Measurements from ENCODE around the gene FYN.

The FYN gene

DNA sequence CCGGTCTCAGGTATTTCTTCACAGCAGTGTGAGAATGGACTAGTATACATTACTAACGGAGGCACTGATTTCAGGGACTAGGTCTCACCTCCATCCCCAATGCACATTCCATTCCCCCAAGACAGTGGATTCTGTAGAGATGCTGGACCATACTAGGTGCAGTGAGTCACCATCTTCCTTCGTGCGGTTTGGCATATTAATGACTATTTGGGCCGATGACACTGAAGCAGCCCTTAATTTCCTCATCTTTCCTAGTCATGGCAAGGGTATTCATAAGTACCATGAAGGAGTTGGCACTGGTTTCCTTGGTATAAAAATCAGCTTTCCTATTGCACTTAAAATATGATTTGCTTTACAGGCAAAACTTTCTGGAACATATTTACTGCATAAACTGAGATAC is 146.2 kb downstream of the FYN start:
- no peak for DNase-seq (ENCODE audit: low read depth in 2 of 2)

DNA sequence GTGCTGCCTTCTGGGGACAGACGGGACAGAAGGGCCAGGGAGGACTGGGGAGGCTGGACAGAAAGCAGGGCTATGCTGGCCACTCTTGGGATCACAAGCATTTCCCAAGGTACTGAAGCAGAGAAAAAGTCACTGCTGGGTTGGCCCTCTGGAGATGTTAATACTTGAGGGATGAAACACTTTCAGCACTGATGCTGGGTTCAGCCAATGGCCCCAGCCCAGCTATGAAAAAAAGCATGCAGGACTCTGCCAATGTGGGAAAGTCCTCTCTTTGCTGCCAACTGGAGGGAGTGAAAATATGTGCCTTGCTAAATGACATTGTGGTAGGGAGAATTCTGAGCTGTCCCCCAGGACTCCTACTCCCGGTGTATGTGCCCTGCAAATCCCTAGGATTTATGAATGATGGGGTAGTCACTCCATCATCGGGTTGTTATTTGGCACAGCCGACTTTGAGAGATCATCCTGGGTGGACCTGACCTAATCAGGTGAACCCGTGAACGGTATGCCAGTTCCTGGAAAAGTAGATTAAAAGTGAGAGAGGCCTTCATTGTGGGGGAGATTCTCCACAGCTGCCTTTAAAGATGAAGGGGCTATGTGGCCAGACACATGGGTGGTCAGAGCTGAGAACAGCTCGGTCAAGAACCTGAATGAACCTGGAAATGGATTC is 147.7 kb downstream of the FYN start:
- no peak for DNase-seq (ENCODE audit: low read depth in 2 of 2)

DNA sequence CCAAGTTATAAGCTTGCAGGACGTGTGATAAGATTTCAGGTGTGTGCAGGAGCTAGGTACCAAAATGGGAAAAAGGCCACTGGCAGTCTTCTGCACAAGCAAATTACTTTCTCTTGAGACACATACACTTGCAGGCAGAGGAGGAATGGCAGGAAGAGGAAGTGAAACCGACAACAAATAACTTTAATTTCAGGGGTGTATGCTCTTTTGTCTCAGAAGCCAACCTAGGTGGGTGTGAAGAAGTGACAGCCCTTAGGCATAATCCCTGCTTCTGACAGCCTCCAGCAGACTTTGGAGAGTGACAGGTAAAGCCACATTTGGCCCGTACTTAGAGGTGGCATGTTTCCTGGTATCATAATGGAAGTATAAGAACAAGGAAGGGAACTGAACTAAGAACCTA is 148.7 kb downstream of the FYN start:
- no peak for DNase-seq (ENCODE audit: low read depth in 2 of 2)

DNA sequence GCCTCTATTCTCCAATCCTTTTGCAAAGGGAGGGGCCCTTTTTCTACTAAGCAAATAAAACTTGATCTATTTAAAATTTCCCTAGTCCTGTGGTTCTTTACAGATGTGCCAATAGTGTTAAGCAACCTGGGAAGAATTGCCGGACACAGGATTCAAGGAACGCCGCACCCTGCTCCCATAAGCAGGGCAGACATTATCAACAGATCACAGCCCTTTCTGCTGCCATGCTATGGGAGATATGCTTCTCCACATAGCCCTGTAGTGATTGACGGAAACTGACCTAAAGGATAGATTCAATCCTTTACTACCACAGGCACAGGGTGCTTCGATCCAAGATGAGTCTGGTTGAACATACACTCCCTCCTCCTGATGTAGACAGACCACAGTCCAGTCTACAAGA is 149.2 kb downstream of the FYN start:
- no peak for DNase-seq (ENCODE audit: low read depth in 2 of 2)

DNA sequence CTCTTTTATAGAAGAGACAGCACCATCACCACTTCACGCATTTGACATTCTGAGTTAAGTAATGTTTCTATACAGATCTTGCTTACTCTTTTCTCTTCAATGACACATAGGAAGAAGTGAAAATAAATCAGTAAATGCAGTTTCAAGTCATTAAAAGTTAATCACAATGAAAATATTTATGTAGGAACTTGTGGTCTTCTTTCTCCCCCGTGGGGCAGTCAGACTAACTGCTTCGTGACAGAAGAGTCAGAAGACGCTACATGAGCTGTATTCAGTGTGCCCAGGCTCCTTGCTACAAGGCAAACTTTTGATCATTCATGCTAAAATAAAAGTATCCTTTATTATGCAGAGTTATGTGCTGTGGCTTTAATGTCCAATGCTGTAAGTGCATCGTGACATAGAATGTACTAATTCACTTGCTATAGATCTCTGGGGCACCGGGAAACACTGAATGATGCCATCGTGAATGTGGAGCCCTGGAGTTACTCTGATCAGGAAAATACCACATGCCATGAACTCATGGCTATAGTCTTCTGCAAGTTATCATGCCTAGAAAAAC is 149.8 kb downstream of the FYN start:
- DNase-seq (ENCODE audit: low read depth in 2 of 2) = no peak

DNA sequence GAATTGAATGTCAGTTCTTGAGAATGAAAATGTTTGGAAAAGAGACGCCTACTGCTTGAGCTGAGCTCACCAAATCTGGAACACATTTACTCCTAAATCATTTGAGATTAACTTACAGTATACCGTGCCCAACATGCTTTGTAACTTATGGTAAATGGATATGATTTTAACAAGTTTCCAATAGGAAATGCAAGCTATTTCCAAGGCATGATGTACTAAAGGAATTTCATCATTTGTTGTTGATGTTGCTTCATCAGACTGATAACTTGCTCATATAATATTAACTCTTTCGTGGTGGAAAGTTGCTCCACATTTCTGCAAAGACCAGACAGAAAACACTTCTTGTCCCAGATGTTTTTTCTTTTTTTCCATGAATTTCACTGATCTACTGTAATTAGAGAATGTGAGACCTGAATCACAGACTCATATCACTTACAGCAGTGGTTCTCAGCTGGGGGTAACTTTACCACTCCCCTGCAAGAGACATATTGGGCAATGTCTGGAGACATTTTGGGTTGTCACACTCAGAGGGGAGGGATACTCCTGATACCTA is 151.0 kb downstream of the FYN start:
- no peak for DNase-seq (ENCODE audit: low read depth in 2 of 2)

DNA sequence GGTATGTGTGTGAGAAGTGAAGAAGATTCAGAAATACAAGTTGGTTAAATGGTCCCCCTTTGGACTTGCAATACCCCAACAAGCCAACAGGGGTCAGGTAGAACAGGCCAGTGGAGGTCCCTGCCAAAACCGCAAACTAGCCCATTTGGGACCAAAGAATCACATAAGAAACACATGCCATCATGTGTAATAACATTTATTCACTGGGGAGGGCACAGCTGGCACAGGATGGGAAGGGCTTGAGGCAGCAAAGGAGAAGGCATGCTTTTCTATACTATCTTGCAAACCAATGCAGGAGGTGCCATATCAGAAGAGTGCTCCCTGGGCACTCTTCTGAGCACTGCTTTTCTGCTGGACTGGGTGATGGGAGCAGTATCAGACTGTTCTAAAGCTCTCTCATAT is 151.5 kb downstream of the FYN start:
- peak; percentile 17 to 47 for DNase-seq (ENCODE audit: low read depth in 2 of 2)

DNA sequence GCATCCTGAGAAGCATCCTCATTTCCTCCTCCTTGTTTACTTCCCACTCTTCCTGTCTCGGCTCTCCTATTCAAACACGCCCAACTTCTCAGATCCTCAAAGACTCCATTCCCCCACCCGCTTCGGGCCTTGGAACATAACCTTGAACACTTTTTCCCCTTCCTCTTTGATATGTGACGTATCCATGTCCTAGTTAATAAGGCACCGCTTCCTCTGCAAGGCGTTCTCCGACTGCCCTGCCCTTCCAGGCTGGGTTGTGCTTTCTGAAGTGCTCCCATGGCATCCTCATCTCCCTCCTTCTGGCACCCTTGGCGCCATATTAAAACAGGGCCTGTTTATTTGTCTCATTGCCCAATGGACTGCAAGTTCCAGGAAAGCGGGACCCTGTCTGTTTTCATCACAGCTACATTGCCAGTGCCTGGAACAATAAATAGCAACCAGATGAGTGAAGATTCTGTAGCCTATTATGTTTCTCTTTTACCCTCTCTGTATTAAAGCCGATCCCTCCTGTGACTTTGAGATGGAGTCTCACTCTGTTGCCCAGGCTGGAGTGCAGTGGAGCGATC is 152.2 kb downstream of the FYN start:
- DNase-seq (ENCODE audit: low read depth in 2 of 2) = no peak

DNA sequence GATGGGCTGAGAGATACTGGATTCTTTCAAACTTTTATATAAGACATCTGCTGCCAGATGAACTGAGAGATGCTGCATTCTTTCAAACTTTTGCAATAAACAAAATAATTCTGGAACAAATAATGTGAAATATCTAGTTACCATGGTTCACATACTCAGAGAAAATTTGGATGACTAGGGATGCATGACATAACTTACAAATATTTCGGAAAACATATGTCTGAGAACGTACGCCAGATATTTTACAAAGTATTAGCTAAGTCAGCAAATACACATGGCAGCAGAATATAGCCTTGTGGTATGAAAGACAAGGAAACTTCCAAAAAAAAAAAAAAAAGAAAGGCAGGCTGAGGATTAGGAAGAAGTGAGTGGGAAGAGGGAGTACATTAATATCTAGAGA is 154.3 kb downstream of the FYN start:
- no peak for DNase-seq (ENCODE audit: low read depth in 2 of 2)

DNA sequence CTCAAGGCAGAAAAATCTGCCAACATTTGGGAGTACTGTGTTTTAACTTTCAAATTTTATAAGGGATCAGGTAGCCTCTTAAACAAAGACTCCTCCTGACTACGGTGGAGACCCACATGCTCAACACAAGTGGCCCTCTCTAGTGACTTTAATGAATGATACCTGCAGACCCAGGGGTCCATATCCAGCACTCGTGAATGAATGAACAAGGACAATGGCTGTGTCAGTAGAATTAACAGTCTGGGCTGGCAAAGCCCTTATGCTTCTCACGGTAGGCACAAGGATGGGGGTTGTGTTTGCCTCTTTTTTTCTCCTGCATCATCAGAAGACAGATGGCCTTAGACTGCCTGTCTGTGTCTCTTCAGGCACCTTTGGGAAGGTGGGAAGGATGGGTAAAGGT is 154.9 kb downstream of the FYN start:
- DNase-seq (ENCODE audit: low read depth in 2 of 2) = no peak

DNA sequence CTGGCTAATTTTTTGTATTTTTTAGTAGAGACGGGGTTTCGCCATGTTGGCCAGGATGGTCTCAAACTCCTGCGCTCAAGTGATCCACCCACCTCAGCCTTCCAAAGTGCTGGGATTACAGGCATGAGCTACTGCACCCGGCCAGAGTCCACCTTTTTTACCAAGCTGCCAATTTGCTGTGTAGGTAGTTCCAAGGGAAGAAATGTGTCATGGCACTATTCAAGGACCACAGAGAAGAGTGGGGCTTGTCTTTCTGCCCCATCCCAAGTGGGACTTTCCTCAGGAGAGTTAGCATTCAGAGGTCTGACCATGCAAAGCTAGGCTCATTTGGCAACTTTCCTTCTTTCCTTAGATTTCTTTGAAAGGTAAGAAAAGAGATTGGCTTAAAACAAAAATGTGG is 155.6 kb downstream of the FYN start:
- DNase-seq (ENCODE audit: low read depth in 2 of 2) = no peak

DNA sequence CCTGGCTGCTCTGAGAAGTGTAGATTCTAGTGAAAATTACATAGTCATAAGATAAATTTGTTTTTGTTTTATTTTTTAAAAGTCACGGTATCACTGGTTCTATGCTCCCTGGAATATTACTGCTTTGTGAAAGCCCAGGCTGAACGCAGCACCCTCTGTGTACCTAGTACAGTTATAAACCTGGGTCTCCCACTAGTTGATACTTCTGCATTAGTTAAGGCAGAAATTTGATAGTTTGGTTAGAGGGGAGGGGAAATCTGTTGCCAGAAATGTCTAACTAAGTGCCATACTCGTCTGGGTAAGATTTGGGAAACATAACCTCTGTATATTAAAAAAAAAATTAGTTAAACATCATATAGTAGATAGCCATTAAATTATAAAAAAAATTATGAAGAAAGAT is 156.9 kb downstream of the FYN start:
- no peak for DNase-seq (ENCODE audit: low read depth in 2 of 2)

DNA sequence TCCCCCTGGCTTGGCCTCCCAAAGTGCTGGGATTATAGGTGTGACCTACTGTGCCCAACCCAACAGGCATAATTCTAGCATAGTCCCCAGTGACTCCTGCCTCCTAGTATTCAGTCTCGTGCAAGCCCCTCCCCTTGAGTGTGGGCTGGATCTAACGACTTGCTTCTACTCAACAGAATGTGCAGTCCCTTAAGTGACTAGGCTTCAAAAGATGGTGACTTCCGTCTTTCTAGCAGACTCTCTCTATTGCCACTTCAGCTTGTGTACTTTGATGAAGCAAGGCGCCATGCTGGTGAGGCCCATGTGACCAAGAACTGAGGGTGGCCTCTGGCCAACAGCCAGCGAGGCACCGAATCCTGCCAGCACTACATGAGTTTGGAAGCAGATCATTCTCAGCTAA is 157.9 kb downstream of the FYN start:
- peak in 1 of 2 donors; percentile 13 for DNase-seq (ENCODE audit: low read depth in 2 of 2)

DNA sequence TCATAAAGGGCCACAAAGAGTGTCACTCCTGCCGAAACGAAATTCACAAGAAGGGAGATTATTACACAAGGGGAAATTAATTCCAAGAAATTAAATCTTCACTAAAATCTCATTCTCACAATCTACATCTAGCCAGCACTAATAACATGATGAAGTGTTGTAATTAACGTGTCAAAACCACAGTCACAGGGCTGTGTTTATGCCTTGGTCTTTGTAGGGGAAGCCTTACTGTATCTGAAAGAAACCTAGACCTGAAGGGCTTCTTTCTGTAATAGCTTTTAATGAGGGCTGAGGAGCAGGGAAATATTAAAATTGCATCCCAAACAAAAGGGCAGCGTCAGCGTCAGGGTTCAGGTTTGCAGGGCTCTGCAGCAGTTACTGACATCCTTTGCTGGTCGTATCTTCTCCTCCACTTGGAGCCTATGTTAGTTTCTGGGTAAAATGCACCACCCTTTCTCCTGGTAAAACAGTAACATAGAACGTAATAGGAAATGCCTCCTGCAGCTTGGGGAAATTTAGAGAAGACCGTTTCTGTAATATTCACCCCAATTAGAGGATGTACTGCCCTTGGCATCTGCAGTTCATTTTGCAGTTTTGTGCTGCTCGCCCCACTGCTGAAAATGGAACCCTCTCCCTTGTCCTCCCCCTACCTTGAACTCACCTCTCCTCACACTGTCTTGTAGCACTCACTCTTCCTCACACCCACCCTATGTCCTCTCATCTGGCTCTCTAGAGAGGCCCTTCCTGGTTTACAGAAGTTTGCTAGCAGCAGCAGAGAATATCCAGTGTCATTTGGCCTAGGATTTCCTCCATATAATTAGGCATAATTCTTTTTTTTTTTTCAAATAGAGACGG is 158.6 kb downstream of the FYN start:
- no peak for DNase-seq (ENCODE audit: low read depth in 2 of 2)

DNA sequence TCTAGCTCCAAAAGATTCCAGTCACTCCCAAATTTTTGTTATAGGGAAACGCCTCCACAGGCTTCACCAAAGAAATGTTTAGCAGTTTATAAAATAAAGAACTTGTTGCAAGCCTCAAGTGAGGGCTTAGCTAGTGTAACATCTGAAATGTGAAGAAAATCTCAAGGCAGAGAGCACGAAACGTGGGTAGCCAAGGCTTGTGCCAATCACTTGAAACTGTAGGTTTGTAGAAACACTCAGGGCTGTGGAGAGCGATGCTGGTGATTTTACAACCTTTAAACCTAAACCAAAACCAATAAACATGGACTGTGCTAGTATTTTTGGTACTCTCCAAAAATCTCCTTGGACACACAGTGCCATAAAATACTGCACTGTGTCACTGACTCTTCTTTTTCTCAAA is 159.4 kb downstream of the FYN start:
- no peak for DNase-seq (ENCODE audit: low read depth in 2 of 2)

DNA sequence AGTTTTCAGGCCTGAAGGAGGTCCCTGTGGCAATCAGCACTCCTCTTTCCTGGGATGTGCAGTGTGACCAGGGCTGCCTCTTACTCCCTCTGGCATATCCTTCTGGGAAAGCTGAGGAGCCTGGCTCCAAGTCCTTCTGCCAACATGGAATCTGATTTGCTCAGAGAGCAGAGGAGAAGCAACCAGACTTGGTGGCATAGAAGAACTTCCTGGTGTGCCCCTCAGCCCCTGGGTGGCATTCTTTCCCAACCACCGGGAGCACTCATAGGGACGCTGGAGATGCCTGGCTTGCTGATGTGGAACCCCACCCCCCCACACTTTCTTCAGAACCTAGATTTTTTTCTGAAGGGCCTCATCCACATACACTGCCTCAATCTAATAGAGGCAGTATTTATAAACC is 160.0 kb downstream of the FYN start:
- DNase-seq (ENCODE audit: low read depth in 2 of 2) = no peak

DNA sequence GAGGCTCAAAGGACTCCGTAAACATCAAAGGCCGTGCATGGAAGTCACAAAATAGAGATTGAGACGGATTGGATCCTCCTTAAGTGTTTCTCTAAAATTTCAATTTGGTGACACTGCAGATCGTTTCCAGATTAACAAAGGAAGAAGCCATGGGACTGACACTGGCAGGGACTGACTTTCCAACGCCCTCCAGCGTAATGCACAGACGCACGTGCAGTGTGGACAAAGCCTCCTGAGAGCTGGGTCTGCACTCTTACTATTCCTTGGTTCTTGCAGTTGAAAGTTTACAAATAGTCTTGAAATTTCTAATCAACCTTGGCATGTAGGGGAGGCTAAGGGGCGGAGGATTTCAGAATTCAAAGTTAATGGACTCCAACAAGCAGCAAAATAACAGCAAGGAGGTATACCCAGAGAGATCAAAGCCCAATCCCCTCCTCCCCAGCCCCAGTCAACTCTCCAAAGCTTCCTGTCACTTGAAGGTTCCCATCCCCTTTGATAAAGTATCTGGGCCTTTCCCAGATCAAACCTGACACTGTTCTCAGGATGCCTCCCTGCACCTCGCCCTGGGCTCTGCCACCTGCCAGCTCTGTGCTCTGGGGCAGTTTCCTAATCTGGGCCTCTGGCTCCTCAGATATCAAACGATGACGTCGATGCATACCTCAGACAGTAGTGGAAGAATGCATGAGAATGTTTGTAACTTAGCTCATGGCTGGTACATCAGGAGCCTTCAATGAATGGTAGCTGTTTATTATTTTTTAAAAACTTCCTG is 161.1 kb downstream of the FYN start:
- DNase-seq (ENCODE audit: low read depth in 2 of 2) = no peak

DNA sequence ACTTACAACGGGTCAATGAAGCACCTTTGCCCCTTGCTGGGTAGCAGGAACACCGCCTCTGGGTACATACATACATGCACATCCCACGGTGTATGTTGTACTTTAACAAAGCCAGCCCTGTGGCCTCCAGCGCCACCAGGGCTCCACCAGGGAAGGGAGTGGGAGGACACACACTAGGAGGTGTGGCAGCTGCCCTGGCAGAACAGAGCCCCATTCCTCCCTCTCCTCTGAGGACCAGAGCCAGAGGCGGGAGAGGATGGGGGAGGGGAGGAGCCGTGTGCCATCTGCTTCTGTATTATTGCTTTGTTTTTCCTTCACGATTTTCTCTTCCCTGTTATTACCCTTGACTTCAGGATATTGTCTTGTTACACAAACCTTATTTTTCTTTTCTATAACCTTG is 161.8 kb downstream of the FYN start:
- DNase-seq (ENCODE audit: low read depth in 2 of 2) = no peak

DNA sequence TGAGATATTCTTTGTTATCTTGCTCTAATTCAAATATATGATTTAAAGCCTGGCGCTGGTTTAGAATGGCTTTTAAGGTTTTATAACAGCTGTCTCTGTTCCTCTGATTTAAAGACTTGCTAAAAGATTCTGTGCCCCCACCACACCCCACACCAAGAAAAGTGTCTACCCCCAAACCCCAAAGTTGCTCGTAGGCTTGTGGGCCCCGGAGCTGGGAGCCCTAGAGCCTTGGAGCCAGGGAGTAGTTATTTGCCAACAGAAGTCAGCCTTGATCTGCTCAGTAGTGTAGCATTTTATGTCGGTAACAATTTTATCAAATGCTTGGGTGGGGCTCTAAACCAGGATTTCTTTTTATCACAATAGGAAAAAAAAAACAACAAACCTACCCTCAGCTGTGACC is 162.3 kb downstream of the FYN start:
- no peak for DNase-seq (ENCODE audit: low read depth in 2 of 2)

DNA sequence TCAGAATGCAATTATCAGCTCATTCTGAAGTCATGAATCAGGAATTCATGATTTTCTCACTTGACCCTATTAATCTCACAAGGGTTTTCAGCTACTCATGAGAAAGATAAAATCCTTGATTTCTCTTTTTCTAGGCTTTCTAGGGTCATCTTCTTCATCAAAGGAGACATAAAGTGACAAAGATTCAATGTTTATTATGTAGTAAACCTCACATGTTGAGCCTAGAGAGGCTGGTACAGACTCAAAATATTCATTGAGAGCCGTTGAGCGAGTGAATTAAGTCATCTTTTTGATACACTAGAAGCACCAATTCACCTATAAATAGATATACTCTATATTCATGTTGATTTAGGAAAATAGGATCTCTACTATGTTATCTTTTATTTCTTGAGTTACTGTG is 162.8 kb downstream of the FYN start:
- DNase-seq (ENCODE audit: low read depth in 2 of 2) = no peak

DNA sequence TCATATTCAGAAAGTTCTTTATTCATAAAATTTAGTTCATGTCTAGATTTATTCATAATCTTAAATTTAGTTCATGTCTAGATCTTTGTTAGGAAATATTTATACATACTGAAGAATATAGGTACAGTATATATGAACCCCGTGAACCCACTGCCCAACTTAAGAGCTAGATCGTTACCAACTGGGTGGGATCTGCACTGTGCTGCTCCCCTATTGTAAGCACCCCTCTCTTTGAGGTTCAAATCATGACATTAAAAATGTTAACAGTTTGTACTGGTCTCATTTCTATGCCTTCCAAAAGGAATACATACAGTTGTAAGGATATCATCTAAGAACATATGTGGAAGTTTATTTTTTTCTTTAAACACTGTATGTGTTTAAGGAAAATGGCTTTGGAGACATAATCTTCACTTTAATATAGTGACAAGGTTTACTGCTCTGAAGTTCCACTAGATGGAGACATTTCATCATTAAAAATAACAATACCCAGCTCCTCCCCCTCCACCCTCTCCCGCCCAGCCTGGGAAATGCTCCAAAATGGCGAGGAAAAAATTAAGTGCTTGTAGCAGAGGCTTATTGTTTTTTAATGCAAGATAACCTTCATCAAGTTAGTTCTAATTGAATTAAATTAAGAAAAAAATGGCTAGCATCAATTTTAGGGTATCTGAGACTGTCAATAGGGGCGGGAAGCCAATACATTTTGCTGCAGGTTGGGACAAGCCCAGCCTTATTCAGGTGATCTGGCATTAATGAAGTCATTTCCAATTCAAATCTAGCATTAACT is 163.4 kb downstream of the FYN start:
- peak in 1 of 2 donors; percentile 42 for DNase-seq (ENCODE audit: low read depth in 2 of 2)

Data from stimulated activated CD4-positive, alpha-beta T cell treated with anti-CD3 and anti-CD28 coated beads, Interleukin-15, amount 100 ng/mL, for 48 hours (primary cell).